ENCODE data around the gene FLCN. TPM values are rescaled to one million over a fixed set of nuclear protein-coding genes. Genes with fewer than 3 reads are reported as not detected.

The FLCN gene
- total RNA-seq, 1 experiment from 2014 or later = 71.6 TPM

GRCh38 chr17:17275971-17276370 is 39.0 kb upstream of the FLCN start:
- intact Hi-C loops (cut with micrococcal nuclease; ENCODE audit: unreplicated experiment) = no loop called here
- CTCF ChIA-PET = no interaction called here

GRCh38 chr17:17269926-17270773 is 33.2 kb upstream of the FLCN start:
- ChIA-PET CTCF (interaction anchor here (0.7 kb wide), 1 partner anchor 31 kb away, joined by 3 read pairs; no protein-coding TSS in a partner anchor), POLR2A (no interaction called here)
- in situ Hi-C loops (cut with HindIII; ENCODE audit: low pct_unique_long_range_greater_than_20kb, low sequenced_read_pairs) = no loop called here
- H3K36me3 ChIP-seq (ENCODE audit: control insufficient read depth, insufficient read depth, low read length) = peaks cover 14% of the 10 kb centered on the region; the same call in 1 of the 2 replicates
- H3K4me3 ChIP-seq (ENCODE audit: low read depth in 2 of 2, low read length in 2 of 2) = no peak overlapping the region
- H3K27ac ChIP-seq (ENCODE audit: low read length) = no peak overlapping the region
- no peaks in the 10 kb centered on the region for H3K4me1 ChIP-seq (ENCODE audit: control insufficient read depth, insufficient read depth, low read length)
- no peaks in the 10 kb centered on the region for H3K9me3 ChIP-seq (ENCODE audit: control insufficient read depth, insufficient read depth, low read depth, low read length)
- ATAC-seq = no peak
- DNase-seq (ENCODE audit: low read depth, low spot score) = no peak
- BruUV-seq (replicated peaks) = no TSS peak
- no peaks in the 10 kb centered on the region for H3K27me3 ChIP-seq (ENCODE audit: control insufficient read depth, insufficient read depth, low read length)
- no peak for TF ChIP-seq POLR2AphosphoS5 (IDR thresholded peaks at IDR 0.05; ENCODE audit: low read depth, low read length)
- peak; percentile 68 for TF ChIP-seq CTCF (IDR thresholded peaks at IDR 0.05)
- TF ChIP-seq, protein P1, sequence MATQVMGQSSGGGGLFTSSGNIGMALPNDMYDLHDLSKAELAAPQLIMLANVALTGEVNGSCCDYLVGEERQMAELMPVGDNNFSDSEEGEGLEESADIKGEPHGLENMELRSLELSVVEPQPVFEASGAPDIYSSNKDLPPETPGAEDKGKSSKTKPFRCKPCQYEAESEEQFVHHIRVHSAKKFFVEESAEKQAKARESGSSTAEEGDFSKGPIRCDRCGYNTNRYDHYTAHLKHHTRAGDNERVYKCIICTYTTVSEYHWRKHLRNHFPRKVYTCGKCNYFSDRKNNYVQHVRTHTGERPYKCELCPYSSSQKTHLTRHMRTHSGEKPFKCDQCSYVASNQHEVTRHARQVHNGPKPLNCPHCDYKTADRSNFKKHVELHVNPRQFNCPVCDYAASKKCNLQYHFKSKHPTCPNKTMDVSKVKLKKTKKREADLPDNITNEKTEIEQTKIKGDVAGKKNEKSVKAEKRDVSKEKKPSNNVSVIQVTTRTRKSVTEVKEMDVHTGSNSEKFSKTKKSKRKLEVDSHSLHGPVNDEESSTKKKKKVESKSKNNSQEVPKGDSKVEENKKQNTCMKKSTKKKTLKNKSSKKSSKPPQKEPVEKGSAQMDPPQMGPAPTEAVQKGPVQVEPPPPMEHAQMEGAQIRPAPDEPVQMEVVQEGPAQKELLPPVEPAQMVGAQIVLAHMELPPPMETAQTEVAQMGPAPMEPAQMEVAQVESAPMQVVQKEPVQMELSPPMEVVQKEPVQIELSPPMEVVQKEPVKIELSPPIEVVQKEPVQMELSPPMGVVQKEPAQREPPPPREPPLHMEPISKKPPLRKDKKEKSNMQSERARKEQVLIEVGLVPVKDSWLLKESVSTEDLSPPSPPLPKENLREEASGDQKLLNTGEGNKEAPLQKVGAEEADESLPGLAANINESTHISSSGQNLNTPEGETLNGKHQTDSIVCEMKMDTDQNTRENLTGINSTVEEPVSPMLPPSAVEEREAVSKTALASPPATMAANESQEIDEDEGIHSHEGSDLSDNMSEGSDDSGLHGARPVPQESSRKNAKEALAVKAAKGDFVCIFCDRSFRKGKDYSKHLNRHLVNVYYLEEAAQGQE (IDR thresholded peaks at IDR 0.05; ENCODE audit: insufficient read depth in 1 of 2, low read depth in 2 of 2, low read length in 1 of 2) = no peak
- no peak for TF ChIP-seq SIN3A (IDR thresholded peaks at IDR 0.05; ENCODE audit: borderline replicate concordance, insufficient read depth, low read depth, low read length)
- TF ChIP-seq TCF7L2 (IDR thresholded peaks at IDR 0.05; ENCODE audit: low read depth, low read length) = no peak
- intact Hi-C loops (cut with micrococcal nuclease; ENCODE audit: unreplicated experiment) = no loop called here

More at GRCh38 chr17:17275971-17276370, 39.0 kb upstream of the FLCN start:
- Histone ChIP-seq H3K4me3 (ENCODE audit: low read depth in 2 of 2, low read length in 2 of 2) (no peak overlapping the region), H3K27me3 (ENCODE audit: control insufficient read depth, insufficient read depth, low read length) (no peaks in the 10 kb centered on the region), H3K4me1 (ENCODE audit: control insufficient read depth, insufficient read depth, low read length) (peaks cover 7% of the 10 kb centered on the region), H3K27ac (ENCODE audit: low read length) (no peak overlapping the region), H3K36me3 (ENCODE audit: control insufficient read depth, insufficient read depth, low read length) (no peaks in the 10 kb centered on the region), H3K9me3 (ENCODE audit: control insufficient read depth, insufficient read depth, low read depth, low read length) (no peaks in the 10 kb centered on the region)
- no TSS peak for BruUV-seq (replicated peaks)
- in situ Hi-C loops (cut with HindIII; ENCODE audit: low pct_unique_long_range_greater_than_20kb, low sequenced_read_pairs) = no loop called here
- no peak for ATAC-seq
- DNase-seq (ENCODE audit: low read depth, low spot score) = no peak
- TF ChIP-seq POLR2AphosphoS5 (IDR thresholded peaks at IDR 0.05; ENCODE audit: low read depth, low read length) (no peak), TCF7L2 (IDR thresholded peaks at IDR 0.05; ENCODE audit: low read depth, low read length) (no peak), SIN3A (IDR thresholded peaks at IDR 0.05; ENCODE audit: borderline replicate concordance, insufficient read depth, low read depth, low read length) (no peak), CTCF (IDR thresholded peaks at IDR 0.05) (no peak)
- TF ChIP-seq, protein P1 (IDR thresholded peaks at IDR 0.05; ENCODE audit: insufficient read depth in 1 of 2, low read depth in 2 of 2, low read length in 1 of 2) = no peak
- POLR2A ChIA-PET = no interaction called here

Measured in Panc1 (cell line).